CD4-positive, alpha-beta T cell treated with Interleukin-10 for 1 hour (primary cell): Measurements from ENCODE around the gene BRD3.
"Not testable (repeated sequence)": the region's sequence is repeated elsewhere in the genome, so short reads cannot be mapped to it uniquely, and the experiment has no call there.

Experiments used
- DNase-seq: peaks from one replicate; pipeline ENCODE4 v3.0.0-alpha.2; 2020

BRD3 gene

GRCh38 chr9:133990366-133991213, 77.2 kb downstream of the BRD3 start:
- no peak for DNase-seq

- no peak for DNase-seq
Measured at GRCh38 chr9:133989625-133990365, 78.0 kb downstream of the BRD3 start.

- DNase-seq, result not testable (repeated sequence)
Measured at GRCh38 chr9:133988771-133989170, 79.1 kb downstream of the BRD3 start.

- DNase-seq, result no peak
Measured at GRCh38 chr9:133987946-133988665, 79.7 kb downstream of the BRD3 start.

GRCh38 chr9:133987446-133987788, 80.4 kb downstream of the BRD3 start:
- DNase-seq, result no peak

- DNase-seq, result no peak
Measured at GRCh38 chr9:133986774-133987445, 80.9 kb downstream of the BRD3 start.

- no peak for DNase-seq
Measured at GRCh38 chr9:133986061-133986460, 81.8 kb downstream of the BRD3 start.

- DNase-seq, result no peak
Measured at GRCh38 chr9:133982971-133983720, 84.7 kb downstream of the BRD3 start.

- no peak for DNase-seq
Measured at GRCh38 chr9:133981958-133982681, 85.7 kb downstream of the BRD3 start.

GRCh38 chr9:133981589-133981957, 86.3 kb downstream of the BRD3 start:
- no peak for DNase-seq

GRCh38 chr9:133980864-133981588, 86.8 kb downstream of the BRD3 start:
- no peak for DNase-seq
